Amniotic epithelial cell (primary cell): ENCODE measurements around the gene PISD.
"Not testable (repeated sequence)": the region's sequence is repeated elsewhere in the genome, so short reads cannot be mapped to it uniquely, and the experiment has no call there.

ENCODE experiments used
- DNase-seq: peaks from one replicate; pipeline ENCODE4 v3.0.0-alpha.2; 2010; ENCODE audit warnings: low read depth

PISD gene

DNA sequence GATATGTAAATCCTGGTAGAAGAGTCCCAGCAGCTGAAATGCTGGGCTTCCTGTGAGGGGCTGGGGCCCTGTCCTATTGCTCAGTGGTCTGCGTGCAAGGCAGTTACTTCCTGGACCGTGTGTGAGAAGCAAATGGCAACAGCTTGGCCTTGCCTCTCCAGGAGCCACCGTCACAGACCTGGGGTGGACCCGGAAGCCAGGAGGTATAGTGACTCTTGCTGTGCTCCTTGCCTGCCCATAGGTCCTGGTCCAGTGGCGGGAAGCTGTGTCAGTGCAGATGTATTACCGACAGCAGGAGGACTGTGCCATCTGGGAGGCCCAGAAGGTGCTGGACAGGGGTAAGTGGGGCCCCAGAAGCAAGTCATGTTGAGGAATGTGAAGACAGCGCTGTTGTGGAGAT, 54.3 kb downstream of the PISD start:
- DNase-seq, result no peak

DNA sequence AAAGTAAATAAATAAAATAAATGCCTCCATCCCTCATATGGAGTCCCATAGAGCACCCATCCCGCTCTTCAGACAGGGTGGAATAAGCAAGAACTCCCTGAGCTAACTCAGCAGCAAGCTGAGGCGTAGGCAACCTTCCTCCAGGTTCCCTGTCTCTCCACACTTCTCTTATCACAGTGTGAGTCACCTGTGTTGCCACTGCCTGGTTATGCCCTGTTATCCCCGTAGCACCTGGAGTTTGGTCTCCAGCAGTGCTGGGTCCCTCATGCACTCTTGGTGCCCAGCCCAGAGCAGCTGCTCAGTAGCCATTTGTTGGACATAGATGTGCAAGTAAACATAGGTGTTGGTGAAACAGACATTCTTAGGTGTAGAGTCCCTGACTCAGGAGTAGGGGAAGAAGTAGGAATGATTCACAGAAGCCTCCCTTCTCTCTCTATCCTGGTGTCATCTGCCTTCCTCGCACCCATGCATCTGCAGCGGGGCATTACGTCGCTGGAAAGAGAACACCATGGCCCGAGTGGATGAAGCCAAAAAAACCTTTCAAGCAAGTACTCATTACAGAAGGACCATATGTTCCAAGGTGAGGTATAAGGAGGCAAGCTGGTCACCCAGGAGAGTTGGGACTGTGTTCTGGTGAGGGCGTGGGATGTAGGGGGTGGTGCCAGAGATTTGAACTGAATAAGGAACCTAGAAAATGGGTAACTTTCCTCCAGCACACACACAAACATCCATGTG, 56.0 kb downstream of the PISD start:
- DNase-seq, result no peak

DNA sequence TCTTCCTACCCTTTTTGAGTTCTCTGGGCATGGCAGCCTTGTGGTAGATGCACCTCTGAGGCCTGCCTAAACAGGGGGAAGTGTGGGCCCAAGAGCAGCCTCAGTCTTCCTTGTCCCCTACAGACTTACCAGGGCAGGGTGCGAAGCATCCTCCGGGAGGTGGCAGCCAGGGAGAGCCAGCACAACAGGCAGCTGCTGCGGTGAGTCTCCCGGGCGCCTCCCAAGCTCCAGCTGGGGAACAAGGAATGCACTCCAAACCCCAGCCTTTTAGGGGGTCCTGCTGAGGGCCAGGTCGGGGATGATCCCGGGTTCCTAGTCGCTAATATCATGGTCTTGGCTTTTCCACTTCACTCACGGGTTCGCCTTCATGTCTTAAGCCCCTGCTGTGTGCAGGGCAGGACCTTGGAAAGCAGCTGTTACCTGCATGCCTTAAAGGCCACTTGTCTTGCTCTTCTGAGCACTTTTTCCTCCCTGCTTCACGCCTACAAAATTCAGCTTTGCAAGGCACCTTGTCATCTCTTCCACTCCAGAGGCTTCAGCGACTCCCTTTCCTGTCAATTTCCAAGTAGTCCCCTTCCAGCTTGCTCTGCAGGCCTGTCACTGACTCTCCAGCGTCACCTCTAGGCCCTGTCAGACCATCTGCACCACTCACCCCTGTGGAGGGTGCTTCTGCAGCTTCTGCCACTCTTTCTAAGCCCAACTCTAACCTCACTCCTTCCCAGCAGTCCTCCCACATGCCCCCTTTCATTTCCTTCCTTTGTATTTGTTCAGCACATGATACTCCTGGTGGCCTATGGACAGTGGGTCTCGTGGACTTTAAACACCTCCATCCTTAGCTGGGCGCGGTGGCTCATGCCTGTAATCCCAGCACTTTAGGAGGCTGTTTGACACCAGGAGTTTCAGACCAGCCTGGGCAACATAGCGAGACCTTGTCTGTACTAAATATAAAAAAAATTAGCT, 57.0 kb downstream of the PISD start:
- DNase-seq, result no peak

- no peak for DNase-seq
Measured at GRCh38 chr22:31604137-31604705, 57.8 kb downstream of the PISD start.

GRCh38 chr22:31603574-31603973, 58.4 kb downstream of the PISD start:
- DNase-seq, result no peak

DNA sequence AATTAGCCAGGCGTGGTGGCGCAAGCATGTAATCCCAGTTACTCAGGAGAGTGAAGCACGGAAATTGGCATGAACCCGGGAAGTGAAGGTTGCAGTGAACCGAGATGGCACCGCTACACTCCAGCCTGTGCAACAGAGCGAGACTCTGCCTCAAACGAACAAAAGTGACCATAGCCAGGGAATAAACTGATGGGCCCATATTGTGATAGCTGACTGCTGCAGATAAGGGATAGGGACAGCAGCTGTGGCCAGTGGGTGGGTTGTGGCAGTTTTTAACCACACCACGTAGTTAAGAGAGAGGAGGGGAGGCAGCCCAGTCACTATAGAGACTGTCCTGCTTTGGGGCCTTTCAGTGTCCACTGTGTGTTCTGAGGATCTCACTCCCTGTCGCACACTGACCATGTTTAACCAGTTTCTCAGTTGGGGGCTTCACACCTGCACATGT, 58.9 kb downstream of the PISD start:
- peak; percentile 63 for DNase-seq

DNA sequence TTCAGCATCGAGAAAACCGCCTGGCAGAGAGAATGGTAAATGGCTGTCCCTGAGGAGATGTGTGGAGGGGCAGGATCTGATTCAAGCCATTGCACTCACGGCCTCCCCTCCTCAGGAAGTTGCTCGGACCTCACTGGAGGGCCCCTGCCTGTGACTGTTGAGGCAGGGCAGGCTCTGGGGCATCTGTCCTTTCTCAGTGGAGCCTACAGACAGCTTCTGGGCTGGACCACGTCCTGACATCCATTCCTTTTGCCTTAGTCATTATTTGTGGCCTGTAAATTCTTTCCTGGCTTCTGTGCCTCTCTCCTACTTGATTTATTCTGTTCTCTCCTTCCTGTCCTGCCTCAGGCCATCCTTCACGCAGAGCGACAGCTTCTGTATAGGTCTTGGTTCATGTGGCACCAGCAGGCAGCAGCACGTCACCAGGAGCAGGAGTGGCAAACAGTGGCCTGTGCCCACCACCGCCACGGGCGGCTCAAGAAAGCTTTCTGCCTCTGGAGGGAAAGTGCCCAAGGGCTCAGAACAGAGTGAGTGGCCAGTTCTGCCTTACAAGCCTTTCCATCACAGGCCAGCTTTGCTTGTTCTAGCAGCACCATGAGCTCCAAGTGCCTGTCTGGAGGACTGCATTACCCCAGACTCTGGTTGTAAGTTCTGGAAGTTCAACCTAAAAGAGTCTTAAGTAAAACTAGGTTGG, 59.6 kb downstream of the PISD start:
- DNase-seq, result peak; percentile 98

DNA sequence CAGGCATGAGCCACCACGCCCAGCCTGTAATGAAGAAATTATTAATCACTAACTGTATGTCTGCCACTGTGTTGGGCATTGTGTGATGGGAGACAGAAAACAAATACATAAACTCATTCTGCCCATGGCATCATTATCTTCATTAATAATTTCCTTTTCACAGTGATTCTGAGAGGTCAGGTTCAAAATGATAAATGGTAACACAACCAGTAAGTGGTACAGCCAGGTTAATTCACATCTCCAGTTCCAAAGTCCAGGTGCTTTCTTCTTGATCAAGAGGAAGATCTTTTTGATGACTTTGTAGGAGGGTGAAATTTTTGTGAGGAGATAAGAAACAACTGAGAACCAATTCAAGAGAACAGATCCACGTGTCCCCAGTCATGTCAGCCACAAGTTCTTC, 66.7 kb downstream of the PISD start:
- DNase-seq, result no peak

- not testable (repeated sequence) for DNase-seq
Measured at GRCh38 chr22:31590161-31590560, 71.9 kb downstream of the PISD start.

DNA sequence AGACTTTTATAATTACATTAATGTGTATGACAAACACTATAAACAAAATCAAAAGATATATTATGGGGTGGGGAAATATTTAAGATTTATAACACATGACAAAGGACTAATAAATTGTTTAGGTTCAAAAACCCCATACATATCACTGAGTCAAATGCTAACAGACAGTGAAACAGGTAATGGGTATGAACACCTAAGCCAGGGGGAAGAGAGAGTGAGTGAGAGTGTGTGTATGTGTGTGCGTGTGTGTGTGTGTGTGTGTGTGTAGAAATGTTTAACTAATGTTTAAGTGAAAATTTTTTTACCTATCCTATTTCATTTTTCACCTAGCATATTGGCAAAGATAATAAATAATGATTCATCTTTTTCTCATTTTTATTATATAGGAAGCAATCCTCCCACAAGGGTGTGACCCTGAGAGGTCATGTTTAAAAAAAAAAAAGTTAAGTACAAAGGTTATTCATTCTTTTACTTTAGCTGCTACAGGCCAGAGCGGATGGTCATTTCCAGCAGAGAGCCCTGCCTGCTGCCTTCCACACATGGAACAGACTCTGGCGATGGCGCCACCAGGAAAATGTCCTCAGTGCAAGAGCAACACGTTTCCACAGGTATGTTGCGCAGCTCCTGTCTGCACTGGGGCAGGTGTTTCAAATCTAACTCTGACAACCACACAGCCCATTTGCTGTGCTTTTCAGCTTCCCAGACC, 72.9 kb downstream of the PISD start:
- no peak for DNase-seq

DNA sequence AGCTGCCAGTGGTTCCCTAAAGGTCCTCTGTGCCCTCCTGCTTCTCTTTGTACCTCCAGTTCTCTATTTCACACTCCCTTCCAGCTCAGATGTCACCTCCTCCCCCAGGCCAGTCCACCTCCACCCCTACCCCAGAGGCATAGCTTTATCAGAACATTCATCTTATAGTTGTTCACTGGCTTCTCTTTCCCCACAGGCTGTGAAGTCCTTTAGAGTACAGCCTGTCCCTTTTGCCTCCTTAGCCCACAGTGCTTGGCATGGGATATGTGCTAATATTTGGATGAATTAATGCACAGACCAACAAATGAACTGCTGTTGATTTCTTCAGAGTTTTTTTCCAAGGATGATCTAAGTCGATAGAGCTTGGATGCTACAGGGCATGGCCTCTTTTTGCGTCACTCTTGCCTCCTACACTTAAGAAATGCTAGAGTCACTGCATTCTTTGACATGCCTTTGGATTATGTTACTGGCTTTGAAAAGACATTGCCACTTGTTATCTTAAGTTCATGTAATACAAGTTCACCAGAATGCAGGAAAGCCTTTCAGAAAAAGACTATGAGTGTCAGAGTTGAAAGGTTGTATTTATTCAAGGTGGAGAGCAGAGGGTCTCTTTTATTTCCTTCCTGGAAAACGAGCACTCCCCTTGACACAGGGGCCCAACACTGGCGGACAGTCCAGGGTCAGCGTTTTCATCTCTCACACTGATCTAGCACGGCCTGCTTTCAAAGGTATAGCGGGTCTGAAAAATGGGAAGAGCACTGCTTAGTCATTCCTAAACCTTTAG, 75.7 kb downstream of the PISD start:
- DNase-seq, result peak; percentile 99

DNA sequence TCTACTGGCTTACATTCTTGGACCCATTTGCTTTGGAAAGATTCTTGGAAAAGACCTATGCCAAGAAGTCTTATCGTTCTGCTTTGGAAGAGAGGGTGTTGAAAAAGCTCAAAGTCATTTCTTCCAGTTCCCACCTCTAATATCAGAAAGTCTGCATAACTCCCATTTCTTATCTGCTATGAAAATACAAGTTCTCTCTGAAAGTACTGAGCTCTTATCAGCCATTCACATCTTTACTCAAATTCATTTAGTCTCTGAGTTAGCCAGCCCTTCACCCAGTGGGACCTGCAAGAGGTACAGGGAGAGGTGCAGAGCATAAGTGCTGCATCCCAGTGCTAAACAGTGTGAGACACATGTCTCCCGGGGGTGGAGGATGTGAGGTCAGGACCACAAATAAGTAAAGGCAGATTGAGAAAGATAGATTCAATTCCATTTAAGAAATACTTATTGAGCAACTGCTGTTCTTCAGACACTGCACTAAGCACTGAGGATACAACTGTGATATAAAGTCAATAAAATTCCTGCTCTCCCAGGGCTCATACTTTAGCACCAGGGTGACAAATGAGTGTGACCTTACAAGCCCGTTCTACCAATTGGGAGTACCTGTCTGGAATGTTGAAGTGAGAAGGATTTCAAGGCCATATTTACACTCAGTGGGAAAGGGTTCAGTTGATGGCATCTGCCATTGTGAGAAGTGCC, 76.7 kb downstream of the PISD start:
- DNase-seq, result peak; percentile 93

DNA sequence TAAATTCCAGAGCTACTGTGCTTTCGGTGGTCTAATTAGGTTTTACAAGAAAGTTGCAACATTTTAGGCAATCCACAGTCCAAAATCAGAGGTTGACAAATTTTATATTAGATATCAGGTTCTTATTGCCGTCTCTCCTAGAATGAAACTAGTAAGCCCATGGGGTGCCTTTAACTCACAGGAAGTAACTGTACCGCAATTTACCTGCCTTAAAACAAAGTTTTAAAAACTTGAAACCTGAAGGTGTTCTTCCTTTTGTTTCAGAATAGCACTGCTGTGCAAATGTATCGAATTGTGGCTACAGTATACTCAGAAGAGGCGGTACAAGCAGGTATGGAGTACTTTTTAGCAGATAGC, 77.2 kb downstream of the PISD start:
- no peak for DNase-seq

- no peak for DNase-seq
Measured at GRCh38 chr22:31583861-31584485, 78.0 kb downstream of the PISD start.

GRCh38 chr22:31579835-31580242, 82.2 kb downstream of the PISD start:
- DNase-seq, result no peak

DNA sequence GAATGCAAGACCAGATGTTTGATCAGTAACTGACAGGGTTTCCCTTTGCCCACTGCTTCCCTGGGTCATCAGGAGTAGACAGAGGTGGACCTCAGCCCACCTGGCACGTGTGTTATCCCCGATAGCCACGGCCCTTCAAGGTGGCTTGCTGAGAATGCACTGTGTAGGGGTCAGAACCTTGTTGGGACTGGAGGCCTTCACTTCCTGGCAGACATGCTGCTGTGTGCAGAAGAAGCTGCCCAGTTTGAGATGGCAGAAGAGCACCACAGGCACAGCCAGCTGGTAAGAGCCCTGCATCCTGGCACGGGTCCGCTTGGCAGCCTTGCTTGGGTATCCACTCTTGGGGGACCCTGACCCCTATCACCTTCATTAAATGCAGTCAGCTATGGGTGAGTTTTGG, 83.8 kb downstream of the PISD start:
- DNase-seq, result no peak

- no peak for DNase-seq
Measured at GRCh38 chr22:31577711-31578110, 84.3 kb downstream of the PISD start.

GRCh38 chr22:31575190-31575589, 86.8 kb downstream of the PISD start:
- no peak for DNase-seq

GRCh38 chr22:31574055-31574670, 87.9 kb downstream of the PISD start:
- DNase-seq, result no peak
